B cell (primary cell): Measurements from ENCODE around the gene SAP30L. TPM values are rescaled to one million over a fixed set of nuclear protein-coding genes. Genes with fewer than 3 reads are reported as not detected.

Source experiments
- ATAC-seq: fragments of 200-7000 bp; cut with Tn5 transposase; one replicate; pipeline ENCODE4 v1.10.0; 2021; ENCODE audit warnings: low read depth, mild to moderate bottlenecking, moderate number of reproducible peaks, moderate library complexity
- CTCF ChIA-PET: fragments of 350-600 bp; sonication (Branson Sonifier 250); formaldehyde crosslinking; loops from one replicate; lab custom pipeline; 2021; ENCODE audit warnings: antibody characterized with exemption, inconsistent platforms; lab: Charles Lee
- POLR2A ChIA-PET: fragments of 350-600 bp; sonication (Branson Sonifier 250); formaldehyde crosslinking; loops from one replicate; lab custom pipeline; 2021; ENCODE audit warnings: antibody characterized with exemption; lab: Charles Lee
- DNase-seq: peaks from one replicate; pipeline ENCODE4 v3.0.0; 2013
- H2AFZ ChIP-seq: 2 replicates; pipeline ENCODE4 v1.6.1; 2012; ENCODE audit warnings: mild to moderate bottlenecking, low read depth, low read length; ENCODE audit not compliant: insufficient read depth, poor library complexity, severe bottlenecking
- H3K27ac ChIP-seq, 2 donors: 1 replicate in 1 of 2; 2 replicates in 1 of 2; pipeline ENCODE4 v1.5.1; 2012 to 2013; ENCODE audit warnings: low read length in 2 of 2, mild to moderate bottlenecking in 2 of 2, moderate library complexity in 1 of 2
- H3K27me3 ChIP-seq, 4 experiments: fragments of 200-600 bp in 1 of 4; sonication (generic) in 1 of 4; replicated peaks in 1 of 4; 1 replicate in 2 of 4; 2 replicates in 2 of 4; pipeline versions ENCODE4 v1.6.1 to v1.7.0; 2013 to 2016; ENCODE audit warnings: low read length in 3 of 4, mild to moderate bottlenecking in 2 of 4, mixed read lengths in 1 of 4, moderate library complexity in 1 of 4; ENCODE audit not compliant: insufficient read depth in 4 of 4, control insufficient read depth in 3 of 4; ENCODE audit errors: control extremely low read depth in 1 of 4
- H3K36me3 ChIP-seq, 2 experiments: replicated peaks in 1 of 2; 1 replicate in 1 of 2; 2 replicates in 1 of 2; pipeline versions ENCODE4 v1.6.1 to v1.7.1; 2013; ENCODE audit warnings: low read length in 1 of 2; ENCODE audit not compliant: insufficient read depth in 2 of 2, control insufficient read depth in 1 of 2; ENCODE audit errors: control extremely low read depth in 1 of 2, extremely low read depth in 1 of 2
- H3K4me1 ChIP-seq, 2 donors: fragments of 200-600 bp in 1 of 2; sonication (generic) in 1 of 2; 1 replicate in 1 of 2; 2 replicates in 1 of 2; pipeline versions ENCODE4 v1.5.1 to v1.6.1; 2013 to 2017; ENCODE audit warnings: low read length in 2 of 2; ENCODE audit not compliant: control insufficient read depth in 2 of 2, insufficient read depth in 2 of 2
- H3K4me2 ChIP-seq: replicated peaks from 2 replicates; pipeline ENCODE3; 2012; ENCODE audit warnings: mild to moderate bottlenecking, low read depth, low read length; ENCODE audit not compliant: poor library complexity, severe bottlenecking
- H3K4me3 ChIP-seq, 5 experiments: fragments of 200-600 bp in 1 of 5; sonication (generic) in 1 of 5; 1 replicate in 3 of 5; 2 replicates in 2 of 5; pipeline versions ENCODE4 v1.5.1 to v1.7.0; 2011 to 2016; ENCODE audit warnings: low read length in 4 of 5, mild to moderate bottlenecking in 4 of 5, low read depth in 2 of 5, control low read depth in 1 of 5, moderate library complexity in 1 of 5; ENCODE audit not compliant: insufficient read depth in 1 of 5; ENCODE audit errors: control extremely low read depth in 1 of 5, extremely low read depth in 1 of 5
- H3K79me2 ChIP-seq: fragments of 200-600 bp; sonication (generic); one replicate; pipeline ENCODE4 v1.6.0; 2016; ENCODE audit warnings: low read length; ENCODE audit not compliant: control insufficient read depth, insufficient read depth
- H3K9ac ChIP-seq: fragments of 200-600 bp; sonication (generic); 2 replicates; pipeline ENCODE4 v1.6.1; 2017; ENCODE audit warnings: mild to moderate bottlenecking, low read length, moderate library complexity
- H3K9me3 ChIP-seq, 3 donors: one replicate each; pipeline versions ENCODE4 v1.6.1 to v1.7.1; 2013; ENCODE audit warnings: low read length in 2 of 3; ENCODE audit not compliant: control insufficient read depth in 2 of 3, insufficient read depth in 1 of 3; ENCODE audit errors: control extremely low read depth in 1 of 3
- H4K20me1 ChIP-seq: 2 replicates; pipeline ENCODE4 v1.6.0; 2012; ENCODE audit warnings: mild to moderate bottlenecking, low read length; ENCODE audit not compliant: insufficient read depth, control insufficient read depth, poor library complexity, severe bottlenecking
- H3K27ac Mint-ChIP-seq: one replicate; pipeline ENCODE4 v1.8.0; 2021; ENCODE audit warnings: mixed read lengths
- H3K27me3 Mint-ChIP-seq: one replicate; pipeline ENCODE4 v1.8.0; 2021; ENCODE audit warnings: mixed read lengths
- H3K4me1 Mint-ChIP-seq: one replicate; pipeline ENCODE4 v1.8.0; 2021; ENCODE audit warnings: mixed read lengths
- H3K4me3 Mint-ChIP-seq: one replicate; pipeline ENCODE4 v1.8.0; 2021; ENCODE audit warnings: mixed read lengths
- H3K9me3 Mint-ChIP-seq: one replicate; pipeline ENCODE4 v1.8.0; 2022; ENCODE audit warnings: mixed read lengths; ENCODE audit not compliant: insufficient read depth
- EZH2 ChIP-seq: IDR thresholded peaks from 2 replicates; pipeline ENCODE4 v1.6.1; 2012; ENCODE audit warnings: borderline replicate concordance, low read depth, mild to moderate bottlenecking, moderate library complexity, low read length; ENCODE audit not compliant: insufficient read depth, poor library complexity, severe bottlenecking
- WGBS: methylation state at CpG from one replicate; pipeline ENCODE4 v1.1.5; 2013; ENCODE audit warnings: missing lambda C conversion rate; ENCODE audit not compliant: insufficient coverage; 5-methylcytosine and 5-hydroxymethylcytosine counted together
- intact Hi-C: fragments of 100-400 bp; cut with micrococcal nuclease; formaldehyde crosslinking; loops from one replicate; pipeline ENCODE4 v1.10.0; 2022
- polyA plus RNA-seq: library from polyadenylated mRNA; depleted of rRNA; stranded (reverse); fragments of >200 nt; gene quantifications from 2 replicates; pipeline ENCODE4 v1.2.3, GENCODE V29; 2012
- total RNA-seq, 2 donors: library from RNA; stranded (reverse); fragments of 120-200 nt in 1 of 2; gene quantifications; 1 replicate in 1 of 2; 2 replicates in 1 of 2; pipeline versions ENCODE4 v1.2.3 to v1.2.4, GENCODE V29; 2013 to 2022
- TF ChIP-seq, protein P1 (sequence below): fragments of 200-600 bp; IDR thresholded peaks from one replicate; pipeline ENCODE4 v1.8.0; 2022; ENCODE audit warnings: antibody characterized with exemption, mild to moderate bottlenecking

Gene SAP30L
- total and polyA plus RNA-seq, 2 donors (not counting 1 experiment from before 2014, with no cell fraction given), result 34.8 to 41.5 TPM

DNA sequence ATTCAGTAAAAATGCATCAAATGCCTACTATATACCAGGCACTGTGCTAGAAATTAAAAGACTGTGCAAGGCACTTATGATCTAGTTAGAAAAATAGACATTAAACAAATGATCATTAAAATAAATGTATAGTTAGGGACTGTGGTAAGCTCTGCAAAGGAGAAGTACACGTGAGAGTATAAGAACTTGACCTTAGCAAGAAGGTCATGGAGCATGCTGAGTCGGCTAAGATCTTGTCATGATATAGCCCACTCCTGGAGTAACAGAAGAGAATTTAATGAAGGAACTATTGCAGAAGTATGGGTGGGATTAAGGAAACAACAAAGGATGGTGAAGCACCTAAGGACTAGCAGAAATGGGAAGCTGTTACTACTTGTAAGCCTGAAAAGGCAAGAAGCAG lies 23.5 kb upstream of the SAP30L start:
- H3K36me3 ChIP-seq, result peaks cover 6 to 39% of the 10 kb centered on the region in 2 experiments
- Mint-ChIP-seq H3K4me3 (no peak overlapping the region), H3K4me1 (no peaks in the 10 kb centered on the region), H3K27me3 (no peaks in the 10 kb centered on the region), H3K27ac (no peak overlapping the region), H3K9me3 (peaks cover 2% of the 10 kb centered on the region)
- peaks cover 0 to 2% (median 2%) of the 10 kb centered on the region in 3 donors for H3K9me3 ChIP-seq
- no peak for ATAC-seq
- peaks cover 7% of the 10 kb centered on the region for H3K79me2 ChIP-seq
- DNase-seq, result no peak
- CTCF ChIA-PET, result interaction anchor here (0.9 to 4.1 kb wide), 8 partner anchors 9 to 350 kb away, joined by 3 to 17 read pairs (median 4); no protein-coding TSS in a partner anchor
- POLR2A ChIA-PET, result no interaction called here
- intact Hi-C loops, result no loop called here
- no peaks in the 10 kb centered on the region for H3K4me1 ChIP-seq
- H3K4me2 ChIP-seq, result no peak overlapping the region
- H3K9ac ChIP-seq, result no peak overlapping the region
- no peak overlapping the region for H3K4me3 ChIP-seq
- no peak overlapping the region for H3K27ac ChIP-seq
- no peaks in the 10 kb centered on the region for H4K20me1 ChIP-seq
- 92% methylated on average over 2 of the region's 2 CpGs for WGBS
- H2AFZ ChIP-seq, result no peak overlapping the region
- no peaks in the 10 kb centered on the region for H3K27me3 ChIP-seq
- TF ChIP-seq, protein P1, sequence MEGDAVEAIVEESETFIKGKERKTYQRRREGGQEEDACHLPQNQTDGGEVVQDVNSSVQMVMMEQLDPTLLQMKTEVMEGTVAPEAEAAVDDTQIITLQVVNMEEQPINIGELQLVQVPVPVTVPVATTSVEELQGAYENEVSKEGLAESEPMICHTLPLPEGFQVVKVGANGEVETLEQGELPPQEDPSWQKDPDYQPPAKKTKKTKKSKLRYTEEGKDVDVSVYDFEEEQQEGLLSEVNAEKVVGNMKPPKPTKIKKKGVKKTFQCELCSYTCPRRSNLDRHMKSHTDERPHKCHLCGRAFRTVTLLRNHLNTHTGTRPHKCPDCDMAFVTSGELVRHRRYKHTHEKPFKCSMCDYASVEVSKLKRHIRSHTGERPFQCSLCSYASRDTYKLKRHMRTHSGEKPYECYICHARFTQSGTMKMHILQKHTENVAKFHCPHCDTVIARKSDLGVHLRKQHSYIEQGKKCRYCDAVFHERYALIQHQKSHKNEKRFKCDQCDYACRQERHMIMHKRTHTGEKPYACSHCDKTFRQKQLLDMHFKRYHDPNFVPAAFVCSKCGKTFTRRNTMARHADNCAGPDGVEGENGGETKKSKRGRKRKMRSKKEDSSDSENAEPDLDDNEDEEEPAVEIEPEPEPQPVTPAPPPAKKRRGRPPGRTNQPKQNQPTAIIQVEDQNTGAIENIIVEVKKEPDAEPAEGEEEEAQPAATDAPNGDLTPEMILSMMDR, result no peak
- TF ChIP-seq EZH2, result no peak

DNA sequence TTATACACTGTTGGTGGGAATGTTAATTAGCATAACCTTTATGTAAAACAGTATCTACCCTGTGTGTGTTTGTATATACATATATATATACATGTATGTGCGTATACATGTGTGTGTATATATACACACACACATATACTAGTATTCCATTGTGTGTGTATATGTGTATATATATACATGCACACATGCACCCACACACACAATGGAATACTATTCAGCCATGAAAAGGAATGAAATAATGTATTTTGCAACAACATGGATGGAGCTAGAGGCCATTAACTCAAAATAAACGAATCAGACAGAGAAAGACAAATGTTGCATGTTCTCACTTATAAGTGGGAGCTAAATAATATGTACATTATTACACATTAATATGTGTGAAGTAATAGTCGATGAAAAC lies 17.6 kb upstream of the SAP30L start:
- Histone ChIP-seq H3K9me3 (no peaks in the 10 kb centered on the region), H3K27me3 (no peaks in the 10 kb centered on the region), H3K36me3 (peaks cover 0 to 3% of the 10 kb centered on the region in 2 experiments), H3K27ac (no peak overlapping the region), H3K4me3 (no peak overlapping the region), H3K4me2 (no peak overlapping the region), H4K20me1 (no peaks in the 10 kb centered on the region), H3K79me2 (peaks cover 10% of the 10 kb centered on the region), H2AFZ (no peak overlapping the region), H3K9ac (no peak overlapping the region), H3K4me1 (no peaks in the 10 kb centered on the region)
- Mint-ChIP-seq H3K4me1 (no peaks in the 10 kb centered on the region), H3K9me3 (peaks cover 4% of the 10 kb centered on the region), H3K4me3 (no peak overlapping the region), H3K27me3 (no peaks in the 10 kb centered on the region), H3K27ac (no peak overlapping the region)
- intact Hi-C loops, result no loop called here
- ChIA-PET CTCF (no interaction called here), POLR2A (no interaction called here)
- no peak for DNase-seq
- TF ChIP-seq, protein P1, result no peak
- no peak for TF ChIP-seq EZH2
- no peak for ATAC-seq
- no CpG with 5 or more reads among the region's 3 CpGs for WGBS
